Testis (tissue), 3 donors: Measurements from ENCODE around the gene CLEC16A. TPM values are rescaled to one million over a fixed set of nuclear protein-coding genes. Genes with fewer than 3 reads are reported as not detected.

Source experiments
- DNase-seq: peaks from one replicate; pipeline ENCODE4 v3.0.0-alpha.2; 2019
- H3K27ac ChIP-seq, 2 donors: fragments of 200-600 bp; sonication (generic); one replicate each; pipeline ENCODE4 v1.5.1; 2019
- H3K27me3 ChIP-seq: fragments of 200-600 bp; sonication (generic); one replicate; pipeline ENCODE4 v1.5.1; 2019
- H3K36me3 ChIP-seq: fragments of 200-600 bp; sonication (generic); one replicate; pipeline ENCODE4 v1.5.1; 2017; ENCODE audit warnings: low read depth; ENCODE audit errors: missing control alignments
- H3K4me1 ChIP-seq: fragments of 200-600 bp; sonication (generic); one replicate; pipeline ENCODE4 v1.5.1; 2019
- H3K4me3 ChIP-seq, 2 donors: fragments of 200-600 bp; sonication (generic); one replicate each; pipeline ENCODE4 v1.5.1; 2017 to 2019
- H3K9me3 ChIP-seq: fragments of 200-600 bp; sonication (generic); one replicate; pipeline ENCODE4 v1.5.1; 2017
- CTCF ChIP-seq, 3 experiments: fragments of 450-650 bp in 2 of 3; fragments of 200-600 bp in 1 of 3; sonication (generic) in 1 of 3; IDR thresholded peaks; one replicate each; pipeline ENCODE4 v1.5.1; 2016 to 2019; ENCODE audit warnings: antibody characterized with exemption in 3 of 3, mild to moderate bottlenecking in 2 of 3, moderate library complexity in 1 of 3
- POLR2A ChIP-seq: fragments of 450-650 bp; IDR thresholded peaks from one replicate; pipeline ENCODE4 v1.6.1; 2017; ENCODE audit warnings: antibody characterized with exemption, mild to moderate bottlenecking, moderate library complexity
- WGBS, 2 donors: methylation state at CpG; one replicate each; pipeline ENCODE4 v1.1.5; 2018; 5-methylcytosine and 5-hydroxymethylcytosine counted together
- intact Hi-C: fragments of 100-400 bp; cut with DNase I; formaldehyde crosslinking; loops from one replicate; pipeline ENCODE4 v1.15.1; 2023; ENCODE audit warnings: low total_unique reads
- polyA plus RNA-seq: library from polyadenylated mRNA; stranded (reverse); fragments of 350-450 nt; fragmentation: Illumina TruSeq; extraction: RNeasy Lipid Tissue Mini Kit (QIAGEN cat#74804); gene quantifications from one replicate; pipeline ENCODE4 v1.2.3, GENCODE V29; 2014; ENCODE audit warnings: low read depth, low replicate concordance; ENCODE audit not compliant: insufficient read depth
- total RNA-seq, 2 donors: library from RNA; depleted of rRNA; stranded (reverse); fragments of >200 nt; gene quantifications; one replicate each; pipeline ENCODE4 v1.2.3, GENCODE V29; 2016

The CLEC16A gene
- total and polyA plus RNA-seq, 3 donors from 2014 or later = 93.9 to 126 (median 122) TPM

- Histone ChIP-seq H3K9me3 (no peaks in the 10 kb centered on the region), H3K27ac (no peak overlapping the region), H3K4me3 (no peak overlapping the region), H3K27me3 (no peaks in the 10 kb centered on the region), H3K4me1 (peaks cover 3% of the 10 kb centered on the region), H3K36me3 (no peaks in the 10 kb centered on the region)
- no peak for DNase-seq
- TF ChIP-seq POLR2A = no peak
- TF ChIP-seq CTCF (IDR thresholded peaks at IDR 0.05) = no peak
- intact Hi-C loops = no loop called here
- WGBS, 2 donors = 89 to 97% methylated on average over 6 to 16 of the region's 16 CpGs
Observed at GRCh38 chr16:11212798-11213196, 268.4 kb downstream of the CLEC16A start.

DNA sequence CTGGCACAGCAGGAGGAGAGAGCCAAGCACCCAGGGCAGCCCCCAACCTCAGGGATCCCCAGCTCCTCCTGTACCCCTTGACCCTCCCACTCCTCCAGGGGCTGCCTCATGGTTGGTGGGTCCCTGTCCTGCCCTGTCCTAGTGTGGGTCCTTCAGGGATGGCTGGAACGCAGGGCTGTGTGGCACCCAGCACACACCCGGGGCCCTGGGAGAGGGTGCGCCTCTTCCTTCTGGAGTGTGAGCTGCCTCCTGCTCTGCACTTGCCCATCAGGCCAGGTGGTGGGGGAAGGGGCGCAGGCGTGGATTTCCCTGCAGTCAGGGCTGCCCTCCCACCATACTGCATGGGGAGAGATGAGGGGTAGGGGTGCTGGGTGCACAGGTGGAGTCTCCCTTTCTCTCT lies 269.0 kb downstream of the CLEC16A start:
- no peaks in the 10 kb centered on the region for H3K27me3 ChIP-seq
- 95 to 98% methylated on average over 4 to 5 of the region's 5 CpGs for WGBS, 2 donors

GRCh38 chr16:11213799-11214198 lies 269.4 kb downstream of the CLEC16A start:
- Histone ChIP-seq H3K4me3 (no peak overlapping the region), H3K4me1 (peaks cover 3% of the 10 kb centered on the region), H3K36me3 (no peaks in the 10 kb centered on the region), H3K9me3 (no peaks in the 10 kb centered on the region), H3K27me3 (no peaks in the 10 kb centered on the region), H3K27ac (no peak overlapping the region)
- no peak for DNase-seq
- intact Hi-C loops = no loop called here
- 95 to 99% methylated on average over 7 of the region's 7 CpGs for WGBS, 2 donors
- TF ChIP-seq POLR2A (no peak), CTCF (IDR thresholded peaks at IDR 0.05) (no peak)

More for the DNA sequence above, 269.0 kb downstream of the CLEC16A start:
- intact Hi-C loops = no loop called here
- Histone ChIP-seq H3K4me3 (no peak overlapping the region), H3K27ac (no peak overlapping the region), H3K4me1 (peaks cover 3% of the 10 kb centered on the region), H3K36me3 (no peaks in the 10 kb centered on the region), H3K9me3 (no peaks in the 10 kb centered on the region)
- TF ChIP-seq POLR2A (no peak), CTCF (IDR thresholded peaks at IDR 0.05) (no peak)
- no peak for DNase-seq

- Histone ChIP-seq H3K27ac (no peak overlapping the region), H3K9me3 (no peaks in the 10 kb centered on the region), H3K4me1 (peaks cover 3% of the 10 kb centered on the region), H3K4me3 (no peak overlapping the region), H3K27me3 (no peaks in the 10 kb centered on the region), H3K36me3 (no peaks in the 10 kb centered on the region)
- DNase-seq = no peak
- 93 to 99% methylated on average over 3 of the region's 3 CpGs for WGBS, 2 donors
- no peak for TF ChIP-seq POLR2A
- no peak for TF ChIP-seq CTCF (IDR thresholded peaks at IDR 0.05)
- intact Hi-C loops = no loop called here
Observed at GRCh38 chr16:11215935-11216556, 271.7 kb downstream of the CLEC16A start.
